CD4-positive, alpha-beta T cell treated with Interleukin-15 for 1 hour (primary cell): ENCODE measurements around the gene SLC2A9.

Source experiments
- DNase-seq: peaks from one replicate; pipeline ENCODE4 v3.0.0-alpha.2; 2020

Gene SLC2A9

DNA sequence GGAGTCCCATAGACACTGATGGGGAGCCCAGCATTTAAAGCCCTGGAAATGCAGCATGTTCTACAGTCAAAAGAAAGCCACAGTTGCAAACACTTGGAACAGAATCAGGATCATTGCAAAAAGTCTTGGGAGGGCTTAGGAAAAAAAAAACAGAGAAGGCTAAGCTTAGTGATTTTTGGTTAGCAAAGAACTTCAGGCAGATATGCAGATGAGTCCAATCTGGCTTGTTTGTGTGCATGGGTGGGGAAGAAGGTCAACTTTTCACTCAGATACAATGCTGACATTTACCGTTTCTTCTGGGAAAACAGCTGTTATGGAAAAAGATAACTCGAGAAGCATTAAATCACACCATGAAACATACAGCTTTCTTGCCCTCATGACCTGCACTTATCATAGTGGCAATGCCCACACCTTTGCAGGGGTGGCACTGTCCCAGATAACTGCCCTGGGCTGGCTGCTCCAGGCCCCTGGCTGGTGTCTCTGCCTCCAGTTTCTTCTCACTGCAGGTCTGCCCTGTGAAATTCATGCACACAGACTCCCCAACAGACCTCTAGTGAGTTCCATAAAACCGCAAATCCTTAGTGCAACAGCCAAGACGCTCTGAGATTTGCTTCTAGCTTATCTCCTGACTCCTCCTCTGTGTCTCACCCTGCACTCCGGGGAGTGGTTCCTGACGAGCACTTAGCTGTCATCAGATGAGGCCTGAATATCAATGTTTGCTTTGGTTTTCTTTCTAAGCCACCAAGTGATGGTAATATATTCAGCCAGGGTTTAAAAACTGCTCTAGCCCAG is 140.7 kb downstream of the SLC2A9 start:
- no peak for DNase-seq

DNA sequence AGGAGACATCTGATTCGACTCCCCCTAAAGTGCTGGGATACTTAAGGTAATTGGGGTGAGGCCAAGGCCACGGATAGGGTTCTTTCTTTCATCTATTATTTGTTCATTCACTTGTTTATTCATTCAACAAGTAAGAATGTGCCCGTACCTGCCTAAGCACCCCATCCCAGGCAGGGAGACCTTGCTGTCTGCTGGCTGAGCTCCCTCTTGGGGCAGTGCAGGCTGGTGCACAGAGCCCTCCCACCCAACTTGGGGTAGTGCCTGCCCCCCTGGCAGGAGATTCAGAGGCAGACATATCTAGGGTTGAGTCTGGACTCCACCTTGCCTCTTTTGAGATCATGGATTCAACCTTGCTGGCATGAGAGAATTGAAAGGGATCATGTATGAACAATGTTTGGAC is 144.2 kb downstream of the SLC2A9 start:
- no peak for DNase-seq

DNA sequence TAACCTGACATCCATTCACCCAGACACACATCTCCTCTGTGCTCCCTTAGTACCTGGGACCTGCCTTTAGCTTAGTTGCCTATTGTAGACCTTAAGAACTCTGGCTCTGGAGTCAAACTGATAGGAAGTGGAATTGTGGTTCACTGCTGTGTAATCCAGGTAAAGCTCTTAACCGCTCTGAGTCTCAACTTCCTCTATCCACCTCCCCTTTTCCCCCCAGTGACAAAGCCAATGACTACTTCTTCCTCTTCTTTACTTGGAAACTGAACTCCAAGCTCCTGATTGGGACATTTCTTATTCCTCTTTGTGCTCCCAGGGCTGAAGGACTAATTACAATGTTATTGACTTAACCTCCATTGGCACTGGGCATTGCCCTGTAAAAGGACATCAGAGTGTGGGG is 145.8 kb downstream of the SLC2A9 start:
- no peak for DNase-seq

DNA sequence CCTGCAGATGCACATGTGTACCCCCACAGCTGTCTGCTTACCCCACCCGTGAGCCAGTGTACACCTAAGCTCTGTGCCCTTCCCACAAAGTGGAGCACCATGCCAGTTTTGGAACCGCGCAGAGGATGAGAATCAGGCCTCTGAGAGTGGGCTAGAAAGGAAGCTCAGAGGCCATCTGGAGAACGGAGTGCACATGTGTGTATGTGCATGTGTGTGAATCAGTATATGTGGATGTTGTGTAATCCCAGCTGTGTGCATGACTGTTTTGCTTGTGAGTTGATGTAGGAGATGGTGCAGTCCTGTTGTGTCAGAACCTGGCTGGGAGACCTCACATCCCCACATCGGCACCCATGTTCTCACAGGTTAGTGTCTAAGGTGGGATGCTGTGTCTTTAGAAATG is 146.9 kb downstream of the SLC2A9 start:
- DNase-seq = no peak

DNA sequence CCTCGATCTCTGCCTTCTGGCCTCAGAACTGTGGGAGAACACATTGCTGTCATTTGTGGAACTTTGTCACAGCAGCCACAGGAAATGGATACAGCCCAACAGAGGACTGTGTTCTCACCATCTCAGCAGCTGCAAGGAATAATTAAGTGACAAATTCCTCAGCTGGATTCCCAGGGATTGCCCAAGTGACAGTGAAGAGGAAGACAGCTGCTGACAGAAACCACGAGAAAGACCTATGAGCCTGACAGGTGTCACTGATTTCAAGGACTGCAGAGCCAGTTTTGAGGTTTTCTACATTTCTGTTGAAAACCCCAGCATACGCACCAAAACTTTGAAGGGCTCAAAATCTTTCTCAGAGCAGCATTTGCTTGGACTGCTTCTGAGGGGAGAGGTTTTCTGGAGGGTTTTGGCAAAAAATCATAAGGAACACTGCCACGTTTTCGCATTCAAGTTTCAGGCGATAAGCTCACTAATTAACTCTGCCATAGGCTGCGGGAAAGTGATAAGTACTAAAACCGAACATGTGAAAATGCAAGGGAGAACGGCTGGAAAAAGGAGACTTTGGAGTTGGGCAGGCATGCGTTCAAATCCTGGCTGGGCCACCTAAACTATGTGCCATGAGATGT is 151.0 kb downstream of the SLC2A9 start:
- no peak for DNase-seq

DNA sequence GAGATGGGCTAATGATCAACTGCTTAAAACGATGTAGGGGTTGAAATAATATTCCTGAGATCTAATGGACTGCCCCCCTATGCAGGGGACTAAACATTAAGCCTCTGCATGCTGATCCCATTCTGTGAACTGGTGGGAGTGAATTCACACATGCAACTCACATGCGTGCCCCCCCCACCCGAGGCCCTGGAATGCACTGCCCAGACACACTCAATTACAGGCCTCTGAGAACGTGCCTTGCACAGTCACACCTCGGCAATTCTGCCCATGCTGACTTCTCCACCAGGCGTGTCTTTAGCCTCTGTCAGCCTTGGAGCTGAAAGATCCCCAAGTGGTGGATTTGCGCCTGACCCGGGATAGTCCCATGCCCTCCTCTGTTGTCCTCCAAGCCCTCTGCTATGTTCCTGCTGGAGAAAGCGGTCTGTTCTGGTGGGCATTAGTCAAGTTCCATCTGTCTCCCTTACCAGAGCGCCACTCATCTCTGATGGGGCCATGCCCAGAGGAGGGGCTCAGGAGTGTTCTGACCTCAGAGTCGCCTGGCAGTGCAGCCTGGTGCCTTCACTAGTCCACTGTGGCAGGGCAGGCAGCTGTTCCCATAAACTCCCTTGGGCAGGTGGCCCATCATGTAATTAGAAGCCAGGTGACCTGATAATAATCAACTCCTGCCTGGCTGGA is 153.4 kb downstream of the SLC2A9 start:
- DNase-seq = no peak

DNA sequence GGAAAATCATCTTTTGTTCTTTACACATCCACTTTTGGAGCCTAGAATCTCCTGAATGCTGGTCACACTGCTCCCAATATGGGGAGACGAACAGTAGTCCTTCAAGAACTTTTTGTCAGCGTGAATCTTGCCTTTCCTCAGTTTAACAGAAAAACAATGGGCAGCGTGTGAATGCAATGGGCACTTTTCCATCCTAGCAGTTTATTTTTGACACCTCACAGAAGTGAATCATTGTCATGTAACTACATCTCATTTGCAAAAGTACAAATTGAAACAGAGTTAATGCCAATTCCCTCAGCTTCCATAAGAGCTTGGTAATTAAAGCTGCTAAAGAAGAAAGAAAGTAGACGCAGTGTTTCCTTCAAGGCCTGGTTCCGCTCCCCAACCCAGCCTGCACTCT is 154.4 kb downstream of the SLC2A9 start:
- no peak for DNase-seq

DNA sequence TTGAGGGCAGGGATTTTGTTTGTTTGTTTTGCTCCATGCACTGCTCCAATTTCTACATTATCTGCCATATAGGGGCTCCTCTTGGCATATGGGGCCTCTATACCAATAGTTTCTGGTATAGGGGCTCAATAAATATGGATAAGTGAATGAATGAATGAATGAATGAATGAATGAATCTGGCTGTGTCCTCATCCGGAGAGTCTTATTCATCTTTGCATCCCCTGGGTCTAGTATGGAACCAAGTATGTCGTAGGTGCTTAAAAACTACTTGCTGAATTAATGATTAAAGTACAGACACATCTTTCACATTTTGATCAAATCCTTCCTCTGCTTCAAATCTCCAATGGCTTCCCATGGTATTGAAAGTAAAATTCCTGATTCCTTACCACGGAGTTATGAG is 159.7 kb downstream of the SLC2A9 start:
- no peak for DNase-seq

DNA sequence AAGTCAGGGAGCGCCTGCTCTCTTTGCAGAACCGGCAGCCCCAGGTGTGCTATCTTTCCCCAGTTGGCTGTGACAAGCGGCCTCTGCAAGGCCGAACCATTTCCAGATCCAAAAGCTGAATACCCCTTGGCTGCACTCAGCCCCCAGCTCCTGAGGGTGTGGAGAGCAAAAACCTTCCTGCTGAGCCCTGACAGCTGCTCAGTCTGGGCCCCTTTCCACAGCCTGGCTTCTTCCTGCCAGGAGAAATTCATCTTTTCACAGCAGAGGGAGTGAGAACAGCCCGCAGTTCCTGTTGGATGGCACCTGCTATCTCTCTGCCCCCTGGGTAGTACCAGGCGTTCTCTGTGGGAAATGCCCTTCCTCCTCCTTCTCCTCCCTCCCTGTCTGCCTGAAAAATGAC is 161.5 kb downstream of the SLC2A9 start:
- no peak for DNase-seq

DNA sequence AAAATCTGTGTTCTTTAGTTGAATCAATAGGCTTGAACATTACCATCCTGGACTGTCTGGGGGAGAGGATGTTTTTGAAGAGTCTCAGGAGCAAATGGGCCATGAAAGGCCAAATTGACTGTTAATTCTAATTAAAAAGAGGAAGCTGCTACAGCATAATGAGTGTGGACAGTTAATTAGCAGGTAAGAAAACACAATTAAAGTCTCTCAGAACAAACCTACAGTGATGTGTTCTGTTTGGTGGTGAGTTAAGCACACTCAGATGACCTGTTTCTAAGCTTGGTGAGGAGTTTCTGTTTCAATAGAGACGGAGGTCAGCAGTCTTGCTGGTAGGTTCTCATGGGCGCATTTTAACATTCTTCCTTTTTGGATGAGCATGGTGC is 171.8 kb downstream of the SLC2A9 start:
- DNase-seq = no peak

DNA sequence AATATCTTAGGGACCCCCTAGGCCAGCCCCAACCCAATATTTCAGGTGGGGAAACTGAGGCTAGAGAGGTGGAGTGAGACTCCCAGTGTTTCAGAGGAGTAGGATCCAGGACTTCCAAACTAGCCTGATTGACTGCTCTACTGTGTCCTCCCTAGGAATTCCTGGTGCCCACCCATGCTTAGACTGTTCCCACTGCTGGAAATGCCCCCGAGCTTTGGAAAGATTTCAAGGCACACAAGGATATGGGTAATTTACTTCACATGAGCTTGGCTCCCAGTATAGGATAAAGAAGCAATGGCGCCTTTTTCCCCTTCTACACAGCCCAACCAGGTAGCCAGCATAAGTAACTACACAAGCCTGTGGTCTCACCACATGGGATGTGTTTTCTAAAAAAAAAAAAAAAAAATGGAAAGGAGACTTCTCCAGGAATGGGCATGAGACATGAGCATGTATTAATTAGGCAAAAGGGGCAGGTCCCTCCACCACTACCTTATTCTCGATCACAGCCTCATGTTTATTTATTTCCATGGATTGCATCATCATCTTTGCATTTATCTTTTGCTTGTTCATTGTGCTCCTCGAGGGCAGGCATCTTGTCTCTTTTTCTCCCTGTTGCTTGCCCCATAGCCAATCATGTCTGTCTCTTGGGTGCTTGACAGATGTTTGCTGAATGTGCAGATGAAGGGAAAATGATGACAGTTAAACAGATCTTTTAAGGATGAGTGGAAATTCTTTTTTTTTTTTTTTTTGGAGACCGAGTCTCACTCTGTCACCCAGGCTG is 173.1 kb downstream of the SLC2A9 start:
- no peak for DNase-seq

DNA sequence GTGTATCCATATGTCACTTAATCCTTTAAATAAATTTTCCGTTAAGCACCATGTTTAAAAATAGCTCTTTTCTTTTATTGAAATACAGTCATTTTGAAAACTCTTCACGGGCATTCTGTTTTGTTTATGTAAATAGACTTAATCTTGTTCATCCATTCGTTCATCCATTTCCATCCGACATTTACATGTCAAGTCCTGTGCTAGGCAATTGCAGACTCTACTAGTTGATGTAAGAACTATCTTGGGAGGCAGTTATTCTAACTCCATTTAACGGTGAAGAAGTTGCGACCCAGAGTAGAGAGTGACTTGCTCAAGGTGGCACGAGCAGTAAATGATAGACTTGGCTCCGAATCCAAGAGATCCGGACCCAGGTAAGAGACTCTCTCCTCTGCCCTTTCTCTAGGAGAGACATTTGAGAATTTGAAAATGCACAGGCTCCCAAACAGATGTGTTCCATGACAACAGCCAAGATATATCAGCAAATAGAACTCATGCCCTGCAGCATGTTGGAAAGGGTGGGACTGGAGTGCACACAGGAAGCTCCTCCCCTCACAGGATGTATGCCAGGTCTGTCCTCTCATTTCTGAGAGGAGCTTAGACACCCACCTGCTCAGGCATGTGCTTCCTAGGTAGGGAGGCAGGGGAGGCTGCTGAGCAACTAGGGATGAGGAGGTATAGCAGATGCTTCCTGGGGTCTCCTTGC is 175.4 kb downstream of the SLC2A9 start:
- DNase-seq = no peak

DNA sequence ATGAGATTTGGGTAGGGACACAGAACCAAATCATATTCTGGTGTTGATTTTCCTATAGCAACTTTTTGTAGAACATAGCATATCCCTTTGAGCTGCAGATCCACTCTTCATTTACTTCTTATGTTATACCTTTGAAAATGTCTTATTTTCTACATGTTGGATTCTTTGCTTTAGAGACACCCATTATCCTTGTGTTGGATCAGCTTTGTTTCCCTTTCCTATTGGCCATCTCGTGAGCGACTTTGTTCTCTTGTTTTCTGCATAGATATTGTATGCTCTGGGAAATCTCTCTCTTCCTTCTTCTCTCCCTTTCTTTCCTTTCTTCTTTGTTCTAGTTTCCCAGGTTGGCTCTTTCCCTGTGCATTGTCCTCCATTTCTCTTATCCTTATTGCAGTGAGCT is 180.2 kb downstream of the SLC2A9 start:
- no peak for DNase-seq

DNA sequence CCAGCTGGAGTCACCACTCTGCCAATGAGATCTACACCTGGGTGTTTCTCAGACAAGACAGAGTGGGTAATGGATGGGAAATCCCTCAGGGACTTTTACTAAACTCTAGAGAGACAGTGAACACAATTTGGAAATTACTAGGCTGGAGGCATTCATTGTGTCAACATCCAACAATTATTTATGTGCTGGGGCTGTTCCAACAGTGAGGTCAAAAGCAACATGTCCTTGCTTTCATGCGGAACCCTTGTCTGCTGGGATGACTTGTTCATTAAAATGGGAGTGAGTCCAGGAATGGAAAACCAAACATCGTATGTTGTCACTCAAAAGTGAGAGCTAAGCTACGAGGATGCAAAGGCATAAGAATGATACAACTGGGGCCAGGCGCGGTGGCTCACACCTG is 185.9 kb downstream of the SLC2A9 start:
- DNase-seq = no peak

DNA sequence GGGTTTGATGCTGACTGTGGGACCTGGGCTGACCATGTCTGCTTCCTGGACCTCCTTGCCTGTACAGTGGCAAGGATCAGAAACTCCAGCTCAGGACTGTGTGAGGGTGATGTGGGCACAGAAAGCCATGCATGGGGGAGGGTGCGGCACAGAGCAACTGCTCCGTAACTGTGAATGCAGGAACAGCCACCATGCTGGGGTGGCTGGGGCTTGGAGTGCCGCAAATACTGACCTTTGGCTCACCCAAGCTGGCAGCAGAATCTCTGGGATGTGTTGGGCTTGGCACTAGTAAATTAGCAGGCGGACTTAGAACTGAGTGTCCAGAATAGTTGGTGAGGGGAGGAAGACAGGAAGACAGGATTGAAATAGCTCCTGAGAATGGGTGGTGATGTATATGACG is 187.9 kb downstream of the SLC2A9 start:
- DNase-seq = no peak

DNA sequence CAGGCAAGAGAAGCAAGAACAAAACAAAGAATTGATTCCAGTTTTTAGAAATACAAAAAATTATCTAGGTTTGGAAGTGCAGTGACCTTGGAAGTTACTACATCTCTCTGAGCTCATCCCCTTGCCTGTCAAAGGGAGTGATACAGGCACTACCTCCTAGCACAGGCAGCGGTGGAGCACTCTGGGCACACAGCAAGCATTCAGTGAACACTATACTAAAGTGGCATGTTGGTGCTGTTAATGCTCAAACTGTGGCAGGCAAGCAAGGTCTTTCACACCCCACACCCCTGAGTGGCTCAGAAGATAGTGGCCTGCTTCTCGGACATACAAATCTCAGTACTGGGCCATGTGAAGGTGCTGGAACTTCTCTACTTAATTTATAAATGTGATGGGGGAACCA is 188.7 kb downstream of the SLC2A9 start:
- DNase-seq = no peak

DNA sequence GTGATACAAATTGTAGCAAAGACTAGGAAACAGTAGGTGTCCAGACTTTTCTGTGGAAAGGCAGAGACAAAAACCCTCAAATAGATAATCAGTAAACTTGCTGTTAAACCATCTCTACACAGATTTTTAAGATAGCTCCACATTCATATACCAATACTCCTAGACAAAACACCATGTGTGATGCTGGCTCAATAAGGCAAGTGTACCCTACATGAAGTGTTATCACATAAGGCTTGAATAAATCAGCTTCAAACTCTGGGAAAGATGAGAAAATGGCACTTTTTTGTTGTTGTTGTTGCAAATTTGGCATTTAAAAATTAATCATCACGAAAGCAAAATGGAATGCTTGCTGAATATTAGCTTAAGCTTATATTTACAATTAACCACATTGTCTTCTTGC is 194.7 kb downstream of the SLC2A9 start:
- DNase-seq = no peak

DNA sequence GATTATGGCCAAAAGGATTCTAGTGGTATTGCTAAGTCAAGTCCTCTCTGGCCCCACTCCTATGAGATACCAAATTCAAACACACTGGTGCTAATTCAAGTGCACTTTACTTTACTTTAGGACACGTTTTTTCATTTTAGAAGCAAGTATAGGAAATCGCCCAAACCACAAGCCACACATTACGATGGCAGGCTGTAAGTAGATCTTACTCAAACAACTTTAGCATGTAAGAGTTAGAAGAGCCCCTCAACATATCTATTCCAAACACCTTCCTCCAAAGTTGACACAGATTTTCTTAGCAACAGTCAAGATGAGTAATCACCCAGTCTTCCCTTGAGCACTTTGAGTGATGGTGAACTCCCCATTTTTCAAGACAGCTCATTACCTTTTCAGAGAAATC is 196.2 kb downstream of the SLC2A9 start:
- DNase-seq = no peak

DNA sequence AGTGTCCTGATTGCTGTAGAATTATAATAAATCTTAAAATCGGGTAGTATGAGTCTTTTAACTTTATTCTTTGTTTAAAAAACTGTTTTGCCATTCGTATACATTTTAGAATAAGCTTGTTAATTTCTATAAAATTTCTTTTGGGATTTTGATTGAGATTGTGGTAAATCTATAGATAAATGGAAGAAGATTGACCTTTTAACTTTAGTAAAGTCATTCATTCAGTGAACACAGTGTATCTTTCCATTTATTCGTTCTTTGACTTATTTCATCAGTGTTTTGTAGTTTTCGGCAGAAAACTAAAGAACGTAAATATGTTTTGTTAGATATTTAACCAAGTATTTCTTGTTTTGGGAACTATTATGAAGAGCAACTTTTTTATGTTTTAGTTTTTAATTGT is 201.0 kb downstream of the SLC2A9 start:
- no peak for DNase-seq

DNA sequence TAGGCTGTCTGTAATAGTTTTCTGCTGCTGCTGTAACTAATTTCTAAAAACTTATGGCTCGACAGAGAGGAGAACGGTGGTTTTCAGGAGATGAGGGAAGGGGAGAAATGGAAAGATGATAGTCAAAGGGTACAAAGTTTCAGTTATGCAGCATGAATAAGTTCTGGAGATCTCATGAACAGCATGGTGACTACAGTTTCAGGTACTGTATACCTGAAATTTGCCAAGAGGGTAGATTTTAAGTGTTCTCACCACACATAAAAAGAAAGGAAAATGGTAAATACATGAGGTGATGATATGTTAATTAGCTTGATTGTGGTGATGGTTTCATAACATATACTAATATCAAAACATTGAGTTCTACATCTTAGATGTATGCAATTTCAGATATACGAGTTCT is 205.0 kb downstream of the SLC2A9 start:
- DNase-seq = no peak

DNA sequence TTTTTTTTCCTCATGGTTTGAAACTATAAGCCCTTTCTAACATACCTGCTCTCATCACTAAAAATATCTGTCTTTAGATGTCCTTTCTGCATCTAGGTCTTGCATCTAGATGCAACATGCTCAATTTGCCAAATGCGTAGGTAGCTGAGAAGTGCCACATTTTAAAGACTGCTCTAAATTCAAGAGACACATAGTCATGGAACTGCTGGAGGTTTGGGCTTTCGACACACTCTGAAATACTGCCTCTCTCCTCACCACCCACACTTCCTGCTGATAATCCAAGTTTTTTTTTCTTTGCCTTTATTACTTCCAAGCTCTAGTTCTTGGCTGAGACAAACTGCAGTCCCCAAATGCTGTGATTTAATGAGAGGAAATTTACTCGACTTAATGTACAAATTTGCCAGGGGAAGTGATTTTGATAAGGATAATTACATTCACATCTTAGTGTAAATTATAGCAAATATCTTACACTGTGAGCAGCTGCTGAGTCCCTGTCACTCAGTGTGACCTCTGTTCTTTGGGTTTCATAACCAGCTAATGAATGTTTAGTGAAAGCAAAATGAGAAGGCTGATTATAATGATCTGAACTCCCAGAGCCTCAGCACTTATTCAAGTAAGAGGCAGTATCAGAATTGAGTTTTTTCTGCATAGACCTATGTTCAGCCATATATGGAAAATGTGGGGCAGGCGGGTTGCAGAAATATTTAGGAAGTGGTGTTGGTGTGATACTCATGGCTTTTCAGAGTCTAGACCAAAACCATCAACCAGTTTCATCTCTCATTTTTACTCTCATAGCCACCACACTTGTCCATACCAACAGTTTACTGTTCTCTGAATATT is 208.6 kb downstream of the SLC2A9 start:
- DNase-seq = no peak

DNA sequence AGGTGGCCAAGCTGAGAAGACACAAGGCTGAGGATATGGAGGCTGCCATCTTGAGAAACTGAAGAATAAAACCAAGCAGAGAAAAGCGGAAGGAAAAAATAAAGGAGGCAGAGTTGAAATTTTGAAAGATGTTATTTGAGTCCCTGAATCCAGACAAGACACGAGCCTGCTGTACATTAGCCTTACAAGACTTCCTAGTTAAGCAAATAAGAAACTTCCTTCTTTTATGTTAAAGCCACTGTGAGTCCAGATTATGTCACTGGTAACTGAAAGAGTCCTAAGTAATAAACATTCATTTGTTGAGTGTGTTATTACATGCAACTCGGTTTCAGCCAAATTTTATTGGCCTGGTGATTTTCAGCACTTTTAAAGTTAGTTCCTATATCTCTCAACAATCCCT is 209.5 kb downstream of the SLC2A9 start:
- DNase-seq = no peak
